DND-41 (cell line): ENCODE data around the gene CARD19.

ENCODE experiments used
- ATAC-seq: fragments of 200-7000 bp; cut with Tn5 transposase; 3 replicates; pipeline ENCODE4 v1.9.1; 2021; ENCODE audit warnings: low read depth; ENCODE audit not compliant: insufficient read depth
- DNase-seq: peaks from one replicate; pipeline ENCODE4 v3.0.0-alpha.2; 2020
- H2AFZ ChIP-seq: 2 replicates; pipeline ENCODE4 v1.6.0; 2012; ENCODE audit warnings: low read depth, low read length
- H3K27ac ChIP-seq: 2 replicates; pipeline ENCODE4 v1.5.1; 2012; ENCODE audit warnings: low read length, inconsistent platforms
- H3K27me3 ChIP-seq: fragments of 200-600 bp; sonication (generic); 2 replicates; pipeline ENCODE4 v1.6.0; 2012; ENCODE audit warnings: low read length, mild to moderate bottlenecking, inconsistent platforms; ENCODE audit not compliant: insufficient read depth, poor library complexity
- H3K36me3 ChIP-seq: 2 replicates; pipeline ENCODE4 v1.5.1; 2012; ENCODE audit warnings: low read length, inconsistent platforms; ENCODE audit not compliant: insufficient read depth
- H3K4me1 ChIP-seq: 2 replicates; pipeline ENCODE4 v1.5.1; 2012; ENCODE audit warnings: mild to moderate bottlenecking, low read length; ENCODE audit not compliant: insufficient read depth
- H3K4me2 ChIP-seq: 2 replicates; pipeline ENCODE4 v1.6.0; 2012; ENCODE audit warnings: mild to moderate bottlenecking, moderate library complexity, low read length, inconsistent platforms; ENCODE audit not compliant: insufficient read depth
- H3K4me3 ChIP-seq, 2 experiments: fragments of 200-600 bp in 1 of 2; shearing (Covaris generic) in 1 of 2; 2 replicates each; pipeline ENCODE4 v1.5.1; 2012 to 2016; ENCODE audit warnings: inconsistent platforms in 2 of 2, low read length in 2 of 2, mild to moderate bottlenecking in 2 of 2, low read depth in 1 of 2, moderate library complexity in 1 of 2
- H3K79me2 ChIP-seq: 2 replicates; pipeline ENCODE4 v1.6.0; 2012; ENCODE audit warnings: low read length, inconsistent platforms; ENCODE audit not compliant: insufficient read depth
- H3K9ac ChIP-seq: 2 replicates; pipeline ENCODE4 v1.6.0; 2012; ENCODE audit warnings: low read depth, mild to moderate bottlenecking, inconsistent platforms, low read length, moderate library complexity
- H3K9me3 ChIP-seq: 2 replicates; pipeline ENCODE4 v1.5.1; 2012; ENCODE audit warnings: low read length, moderate library complexity, mild to moderate bottlenecking, inconsistent platforms; ENCODE audit not compliant: insufficient read depth, severe bottlenecking
- H4K20me1 ChIP-seq: 2 replicates; pipeline ENCODE4 v1.6.0; 2012; ENCODE audit warnings: low read length; ENCODE audit not compliant: insufficient read depth
- EZH2 ChIP-seq: IDR thresholded peaks from 3 replicates; pipeline ENCODE4 v1.6.1; 2012; ENCODE audit warnings: borderline replicate concordance, low read depth, mild to moderate bottlenecking, moderate library complexity, low read length, inconsistent platforms; ENCODE audit not compliant: severe bottlenecking
- TF ChIP-seq, protein P1 (sequence below): IDR thresholded peaks from 2 replicates; pipeline ENCODE4 v1.5.1; 2012; ENCODE audit warnings: borderline replicate concordance, low read length, moderate library complexity, mild to moderate bottlenecking; ENCODE audit not compliant: poor library complexity, severe bottlenecking; ENCODE audit errors: extremely low read depth

The CARD19 gene

DNA sequence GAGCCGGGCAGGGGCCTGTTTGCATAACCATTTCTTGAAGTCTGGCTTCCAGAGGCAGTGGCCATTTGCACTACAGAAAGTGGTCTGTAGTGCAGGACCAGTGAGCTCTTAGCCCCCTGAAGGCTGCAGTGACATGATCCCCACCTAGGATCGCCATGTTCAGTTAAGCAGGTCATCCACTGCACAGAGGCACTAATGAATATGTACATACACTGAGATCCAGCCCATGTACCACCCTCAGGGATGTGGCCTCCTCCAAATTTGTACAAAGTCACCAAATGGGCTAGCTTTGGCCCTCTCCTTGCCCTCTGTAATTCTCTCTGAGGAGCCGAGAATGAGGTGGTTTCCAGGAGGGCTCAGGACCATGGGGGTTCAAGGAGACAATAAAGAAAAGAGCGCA, 45.8 kb upstream of the CARD19 start:
- Histone ChIP-seq H3K27ac (no peak overlapping the region), H3K27me3 (no peaks in the 10 kb centered on the region), H3K4me1 (peaks cover 6% of the 10 kb centered on the region), H3K79me2 (no peaks in the 10 kb centered on the region), H3K4me2 (no peak overlapping the region), H3K4me3 (no peak overlapping the region), H3K9ac (no peak overlapping the region), H3K9me3 (no peaks in the 10 kb centered on the region), H2AFZ (no peak overlapping the region), H4K20me1 (no peaks in the 10 kb centered on the region), H3K36me3 (no peaks in the 10 kb centered on the region)
- TF ChIP-seq EZH2: no peak
- TF ChIP-seq, protein P1, sequence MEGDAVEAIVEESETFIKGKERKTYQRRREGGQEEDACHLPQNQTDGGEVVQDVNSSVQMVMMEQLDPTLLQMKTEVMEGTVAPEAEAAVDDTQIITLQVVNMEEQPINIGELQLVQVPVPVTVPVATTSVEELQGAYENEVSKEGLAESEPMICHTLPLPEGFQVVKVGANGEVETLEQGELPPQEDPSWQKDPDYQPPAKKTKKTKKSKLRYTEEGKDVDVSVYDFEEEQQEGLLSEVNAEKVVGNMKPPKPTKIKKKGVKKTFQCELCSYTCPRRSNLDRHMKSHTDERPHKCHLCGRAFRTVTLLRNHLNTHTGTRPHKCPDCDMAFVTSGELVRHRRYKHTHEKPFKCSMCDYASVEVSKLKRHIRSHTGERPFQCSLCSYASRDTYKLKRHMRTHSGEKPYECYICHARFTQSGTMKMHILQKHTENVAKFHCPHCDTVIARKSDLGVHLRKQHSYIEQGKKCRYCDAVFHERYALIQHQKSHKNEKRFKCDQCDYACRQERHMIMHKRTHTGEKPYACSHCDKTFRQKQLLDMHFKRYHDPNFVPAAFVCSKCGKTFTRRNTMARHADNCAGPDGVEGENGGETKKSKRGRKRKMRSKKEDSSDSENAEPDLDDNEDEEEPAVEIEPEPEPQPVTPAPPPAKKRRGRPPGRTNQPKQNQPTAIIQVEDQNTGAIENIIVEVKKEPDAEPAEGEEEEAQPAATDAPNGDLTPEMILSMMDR: no peak
- no peak for DNase-seq
- ATAC-seq: no peak

DNA sequence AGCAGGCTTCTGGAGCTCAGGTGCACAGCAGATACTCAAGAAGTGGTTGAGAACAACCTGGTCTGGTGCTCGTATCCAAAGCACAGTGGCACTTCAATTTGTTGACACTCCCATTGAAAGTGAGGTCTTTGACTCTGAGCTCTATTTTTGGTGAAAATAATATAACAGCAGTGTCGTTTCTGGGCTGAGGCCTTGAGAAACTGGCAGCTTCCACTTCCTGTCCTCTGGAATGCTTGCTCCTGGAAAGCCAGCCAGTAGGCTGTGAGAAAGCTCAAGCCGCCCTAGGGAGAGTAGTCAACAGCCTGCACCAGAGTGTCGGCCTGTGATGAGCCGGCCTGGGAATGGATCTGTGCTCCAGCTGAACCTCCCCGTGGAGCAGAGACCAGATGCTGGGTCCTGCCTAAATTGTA, 44.3 kb upstream of the CARD19 start:
- Histone ChIP-seq H4K20me1 (no peaks in the 10 kb centered on the region), H3K27ac (no peak overlapping the region), H3K4me3 (no peak overlapping the region), H3K36me3 (no peaks in the 10 kb centered on the region), H3K27me3 (no peaks in the 10 kb centered on the region), H3K79me2 (no peaks in the 10 kb centered on the region), H3K4me1 (peaks cover 6% of the 10 kb centered on the region), H3K9me3 (no peaks in the 10 kb centered on the region), H2AFZ (no peak overlapping the region), H3K4me2 (no peak overlapping the region), H3K9ac (no peak overlapping the region)
- TF ChIP-seq, protein P1: no peak
- TF ChIP-seq EZH2: no peak
- no peak for DNase-seq
- no peak for ATAC-seq

DNA sequence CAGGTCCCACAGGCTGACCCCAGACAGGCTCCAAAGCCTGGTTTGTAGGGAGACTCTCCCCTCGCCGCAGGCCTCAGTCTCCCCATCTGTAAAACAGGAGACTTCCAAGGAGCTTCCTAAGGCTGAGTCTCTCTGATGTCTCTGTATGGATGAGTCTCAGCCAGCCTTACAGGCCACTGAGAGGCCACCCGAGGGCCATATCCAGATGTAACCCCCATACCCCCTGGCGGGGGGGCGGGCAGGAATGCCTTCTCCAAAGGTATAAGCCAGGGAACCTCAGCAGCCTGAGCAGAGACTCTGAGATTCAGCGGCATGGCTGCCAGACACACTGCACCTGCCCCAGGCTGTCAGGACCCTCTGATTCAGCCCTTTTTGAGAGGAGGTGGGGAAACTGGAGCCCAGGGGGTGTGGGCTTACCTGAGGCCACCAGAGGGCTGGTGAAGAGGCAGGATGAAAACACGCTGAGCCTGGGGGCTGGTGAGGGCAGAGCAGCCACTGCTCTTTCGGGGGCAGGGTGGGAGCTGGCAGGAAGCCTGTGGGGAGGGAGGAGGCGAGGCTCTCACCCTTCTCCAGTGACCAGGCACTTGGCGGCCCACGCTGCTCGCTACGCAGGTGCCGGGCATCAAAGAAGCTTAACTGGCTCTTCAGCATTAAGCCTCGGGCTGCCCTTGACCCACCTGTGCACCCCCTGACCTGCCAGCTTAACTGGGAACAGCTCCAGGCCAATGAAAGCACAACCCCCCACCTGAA, 43.1 kb upstream of the CARD19 start:
- H3K36me3 ChIP-seq: no peaks in the 10 kb centered on the region
- H3K9ac ChIP-seq: no peak overlapping the region
- H4K20me1 ChIP-seq: no peaks in the 10 kb centered on the region
- no peak overlapping the region for H3K4me3 ChIP-seq
- DNase-seq: peak; percentile 53
- TF ChIP-seq EZH2: no peak
- TF ChIP-seq, protein P1: peak; percentile 10
- H2AFZ ChIP-seq: no peak overlapping the region
- H3K79me2 ChIP-seq: no peaks in the 10 kb centered on the region
- ATAC-seq: peak; percentile 72
- peaks cover 6% of the 10 kb centered on the region for H3K4me1 ChIP-seq
- no peak overlapping the region for H3K27ac ChIP-seq
- H3K4me2 ChIP-seq: no peak overlapping the region
- H3K9me3 ChIP-seq: no peaks in the 10 kb centered on the region
- H3K27me3 ChIP-seq: no peaks in the 10 kb centered on the region
